HG02938 (cell line): Measurements from ENCODE around the gene HDAC8.
"Not testable (repeated sequence)": the region's sequence is repeated elsewhere in the genome, so short reads cannot be mapped to it uniquely, and the experiment has no call there.

Source experiments
- ATAC-seq: cut with Tn5 transposase; IDR thresholded peaks from one replicate; pipeline ENCODE4 v1.9.1; 2021; ENCODE audit warnings: mild to moderate bottlenecking, moderate library complexity; ENCODE audit not compliant: unreplicated experiment

HDAC8 gene

DNA sequence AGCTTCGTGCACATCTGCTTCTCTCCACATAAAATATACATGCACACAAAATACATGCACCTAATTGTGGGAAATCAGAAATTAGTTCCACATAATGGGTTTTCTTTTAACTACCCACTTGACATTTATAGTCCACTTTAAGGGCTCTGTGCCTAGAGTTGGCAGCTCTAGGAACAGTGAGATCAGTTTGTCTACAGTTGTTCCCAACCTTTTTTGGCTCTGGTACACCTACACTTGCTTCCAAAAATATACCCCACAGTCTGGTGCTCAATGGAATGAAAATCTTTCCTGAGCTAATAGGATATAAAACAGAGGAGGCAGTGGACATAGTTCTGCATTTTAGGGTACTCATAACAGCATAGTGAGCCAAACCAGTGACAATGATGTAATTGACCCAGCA, 36.1 kb downstream of the HDAC8 start:
- no peak for ATAC-seq

DNA sequence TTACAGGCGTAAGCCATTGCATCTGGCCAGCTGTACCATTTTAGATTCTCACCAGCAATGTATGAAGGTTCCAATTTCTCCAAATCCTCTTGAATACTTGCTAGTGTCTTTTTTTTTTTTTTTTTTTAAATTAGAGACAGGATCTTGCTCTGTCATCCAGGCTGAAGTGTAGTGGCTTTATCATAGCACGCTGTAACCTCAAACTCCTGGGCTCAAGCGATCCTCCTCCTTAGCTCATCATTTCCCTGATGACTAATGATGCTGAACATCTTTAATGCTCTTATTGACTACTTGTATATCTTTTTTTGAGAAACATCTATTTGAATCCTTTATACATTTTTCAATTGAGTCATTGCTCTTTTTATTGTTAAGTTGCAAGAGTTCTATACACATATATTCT, 40.3 kb downstream of the HDAC8 start:
- ATAC-seq = no peak

DNA sequence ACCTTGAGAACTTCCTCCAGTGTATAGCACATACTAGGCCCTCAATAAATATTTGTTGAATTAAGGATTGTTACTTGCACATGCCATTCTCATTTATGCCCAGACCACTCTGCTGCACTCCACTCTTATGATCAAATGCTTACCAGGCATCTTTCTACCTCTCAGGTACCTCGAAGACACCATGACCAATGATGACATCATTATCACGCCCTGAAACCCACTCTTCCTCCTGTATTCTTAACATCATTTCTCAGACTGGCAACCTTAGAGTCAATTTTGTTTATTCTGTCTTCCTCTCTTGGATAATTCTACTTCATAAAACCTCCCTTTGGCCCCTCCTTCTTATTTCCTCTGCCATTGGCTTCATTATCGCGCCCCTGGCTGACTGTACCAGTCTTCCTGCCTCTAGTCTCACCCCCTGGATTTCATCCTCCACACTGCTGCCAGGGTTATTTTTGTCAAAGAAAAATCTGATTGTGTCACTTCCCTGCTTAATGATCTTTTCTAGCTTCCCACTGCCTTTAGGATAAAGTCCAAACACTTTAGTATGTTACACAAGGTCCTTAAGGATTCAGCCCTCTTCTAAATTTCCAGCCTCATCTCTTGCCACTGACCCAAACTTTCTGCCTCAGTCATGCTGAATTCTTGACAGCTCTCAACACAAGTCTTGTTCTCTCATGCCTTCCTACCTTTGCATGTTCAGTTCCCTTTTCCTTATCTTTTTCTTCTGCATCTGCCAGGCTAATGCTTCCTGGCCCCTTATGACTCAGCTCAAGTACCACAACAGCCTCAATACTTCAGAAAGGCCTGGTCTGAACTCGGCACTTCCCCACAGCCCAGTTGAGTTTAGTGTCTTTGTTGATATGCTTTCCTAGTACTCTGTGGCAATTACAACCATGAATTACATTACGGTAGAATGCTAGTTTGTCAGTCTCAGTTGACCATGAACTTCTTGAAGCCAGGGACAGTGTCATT, 45.8 kb downstream of the HDAC8 start:
- no peak for ATAC-seq

DNA sequence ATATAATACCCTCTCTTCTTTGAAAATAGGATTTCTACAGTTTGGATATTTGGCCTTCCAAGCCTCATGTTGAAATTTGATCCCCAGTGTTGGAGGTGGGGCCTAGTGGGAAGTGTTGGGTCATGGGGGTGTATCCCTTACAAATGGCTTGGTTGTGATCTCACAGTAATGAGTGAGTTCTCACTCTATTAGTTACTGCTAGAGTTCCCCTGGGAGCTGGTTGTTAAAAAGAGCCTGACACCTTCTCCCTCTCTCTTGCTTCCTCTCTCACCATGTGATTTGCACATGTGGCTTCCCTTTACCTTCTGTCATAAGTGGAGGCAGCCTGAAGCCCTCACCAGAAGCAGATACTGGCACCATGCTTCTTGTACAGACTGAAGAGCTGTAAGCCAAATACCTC, 73.9 kb downstream of the HDAC8 start:
- no peak for ATAC-seq

DNA sequence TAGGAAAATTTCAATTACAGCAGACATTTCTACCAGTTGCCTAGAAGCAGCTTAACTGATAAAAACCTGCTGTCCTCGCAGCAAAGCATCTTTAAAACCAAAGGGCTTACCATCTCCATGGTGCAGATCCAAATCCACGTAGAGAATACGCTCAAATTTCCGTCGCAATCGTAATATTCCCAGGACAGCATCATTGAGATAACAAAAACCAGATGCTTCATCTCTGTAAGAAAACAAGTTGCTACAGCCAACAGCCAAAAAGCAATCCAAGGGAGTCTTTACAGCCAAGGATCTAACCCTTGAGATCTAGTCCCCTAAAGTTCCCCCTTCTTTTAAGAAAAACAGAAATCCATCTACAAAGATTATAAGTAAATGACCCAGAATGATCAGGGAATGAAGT, 77.6 kb downstream of the HDAC8 start:
- no peak for ATAC-seq

DNA sequence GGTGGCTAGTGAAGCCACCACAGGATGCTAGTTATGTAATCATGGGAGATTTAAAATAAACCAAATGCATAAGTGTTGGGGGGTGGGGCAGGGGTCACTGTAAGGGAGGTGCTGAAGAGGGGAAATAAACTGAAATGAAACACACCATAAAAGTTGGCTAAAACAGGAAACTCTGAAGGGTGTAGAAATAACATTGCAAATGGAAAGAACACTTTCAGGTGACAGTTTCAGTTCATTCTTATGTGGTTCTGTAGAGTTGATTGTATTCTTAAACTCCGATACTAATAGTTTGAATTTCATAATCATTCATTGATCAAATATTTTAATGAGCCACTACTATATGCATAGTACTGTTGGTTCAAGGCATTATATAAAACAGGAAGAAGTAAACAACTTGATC, 80.1 kb downstream of the HDAC8 start:
- peak; percentile 85 for ATAC-seq

DNA sequence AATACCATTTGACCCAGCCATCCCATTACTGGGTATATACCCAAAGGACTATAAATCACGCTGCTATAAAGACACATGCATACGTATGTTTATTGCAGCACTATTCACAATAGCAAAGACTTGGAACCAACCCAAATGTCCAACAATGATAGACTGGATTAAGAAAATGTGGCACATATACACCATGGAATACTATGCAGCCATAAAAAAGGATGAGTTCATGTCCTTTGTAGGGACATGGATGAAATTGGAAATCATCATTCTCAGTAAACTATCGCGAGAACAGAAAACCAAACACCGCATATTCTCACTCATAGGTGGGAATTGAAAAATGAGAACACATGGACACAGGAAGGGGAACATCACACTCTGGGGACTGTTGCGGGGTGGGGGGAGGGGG, 82.4 kb downstream of the HDAC8 start:
- not testable (repeated sequence) for ATAC-seq

DNA sequence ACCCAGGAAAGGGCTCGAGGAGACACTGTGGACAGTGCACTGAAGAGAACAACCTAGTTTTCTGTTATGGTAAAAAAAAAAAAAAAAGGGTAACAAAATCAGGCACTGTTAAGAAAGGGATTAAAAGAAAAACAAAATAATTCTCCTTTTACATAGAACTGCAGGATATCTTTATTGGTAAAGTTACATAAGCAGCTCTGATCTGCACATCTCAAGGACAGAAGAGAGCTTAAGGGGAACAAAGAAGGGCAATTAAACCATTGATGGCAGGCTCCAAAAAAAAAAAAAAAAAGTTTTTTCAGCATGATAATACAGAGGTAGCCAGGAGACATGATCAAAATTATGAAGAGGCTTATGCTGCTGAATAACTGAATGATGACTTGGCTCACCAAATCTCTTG, 85.0 kb downstream of the HDAC8 start:
- no peak for ATAC-seq

DNA sequence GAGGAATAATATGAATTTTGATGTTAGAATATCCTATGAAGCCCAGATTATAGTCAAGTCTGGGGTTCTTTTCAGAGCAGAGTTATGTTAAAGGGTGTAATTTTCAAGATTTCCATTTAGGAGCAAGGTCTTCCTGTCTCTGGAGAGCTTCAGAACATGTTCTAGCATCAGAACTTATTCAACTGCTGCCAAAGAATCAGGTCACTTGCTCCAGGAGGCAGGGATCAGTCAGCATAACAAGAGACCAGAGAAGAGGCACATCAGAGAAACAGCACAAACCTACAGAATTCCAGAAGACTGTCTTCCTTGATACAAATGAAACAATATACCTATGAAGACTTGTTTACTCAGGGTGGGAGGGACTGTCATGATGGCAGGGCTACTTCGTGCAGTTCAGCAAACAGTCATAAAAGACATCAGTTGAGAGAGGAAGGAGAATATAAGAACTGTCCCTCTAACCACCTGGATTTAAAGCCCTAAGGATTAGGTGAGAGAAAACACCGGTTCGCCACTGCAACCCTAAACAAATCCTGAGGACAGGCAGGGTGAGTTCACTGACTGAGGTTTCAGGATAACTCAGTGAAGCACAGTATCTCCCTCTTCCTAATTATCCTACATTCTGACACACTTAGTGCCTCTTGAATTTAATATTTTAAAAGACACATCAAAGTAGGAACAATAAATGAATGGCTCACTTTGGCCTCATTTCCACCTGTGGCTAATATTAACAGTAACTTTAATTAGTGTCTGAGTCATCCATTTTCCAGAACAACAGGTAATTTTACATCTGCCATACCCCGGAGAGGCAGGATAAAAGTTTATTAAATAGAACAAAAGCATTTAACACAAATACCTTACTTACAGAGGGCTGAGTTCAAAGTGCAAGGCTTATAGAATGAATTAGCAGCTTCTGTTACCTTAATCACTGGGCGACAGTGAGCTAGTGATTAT, 93.0 kb downstream of the HDAC8 start:
- ATAC-seq = no peak

DNA sequence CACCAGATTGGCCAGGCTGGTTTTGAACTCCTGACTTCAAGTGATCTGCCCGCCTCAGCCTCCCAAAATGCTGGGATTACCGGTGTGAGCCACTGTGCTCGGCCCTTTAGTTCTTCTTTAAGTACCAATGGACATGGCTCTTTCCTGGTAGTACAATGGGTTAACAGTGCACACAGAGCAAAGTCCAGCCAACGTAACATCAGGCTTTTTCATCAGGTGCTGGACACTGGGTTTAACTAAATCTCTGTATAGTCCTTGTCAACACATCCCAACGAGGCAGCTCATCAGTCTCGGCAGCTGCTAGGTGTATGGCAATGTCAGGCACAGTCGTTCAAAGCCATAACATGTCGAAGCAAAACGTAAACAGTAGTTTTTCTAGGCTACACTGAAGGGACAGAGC, 93.8 kb downstream of the HDAC8 start:
- no peak for ATAC-seq

DNA sequence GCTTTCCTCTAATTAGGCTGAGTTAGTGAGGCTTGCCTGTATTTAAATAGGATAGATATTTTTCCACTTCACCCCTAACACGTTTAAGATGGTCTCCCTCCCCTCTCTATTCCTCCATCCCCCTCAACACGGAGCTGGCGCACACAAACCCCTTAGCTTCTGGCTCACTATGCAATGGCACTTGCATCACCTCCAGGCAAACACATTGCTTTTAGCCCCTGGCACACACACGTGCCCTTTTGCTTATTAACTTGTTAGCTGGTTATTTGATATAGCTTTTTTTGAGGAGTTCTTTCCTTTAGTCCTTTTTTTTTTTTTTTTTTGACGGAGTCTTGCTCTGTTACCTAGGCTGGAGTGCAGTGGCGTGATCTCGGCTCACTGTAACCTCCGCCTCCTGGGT, 94.3 kb downstream of the HDAC8 start:
- ATAC-seq = no peak

DNA sequence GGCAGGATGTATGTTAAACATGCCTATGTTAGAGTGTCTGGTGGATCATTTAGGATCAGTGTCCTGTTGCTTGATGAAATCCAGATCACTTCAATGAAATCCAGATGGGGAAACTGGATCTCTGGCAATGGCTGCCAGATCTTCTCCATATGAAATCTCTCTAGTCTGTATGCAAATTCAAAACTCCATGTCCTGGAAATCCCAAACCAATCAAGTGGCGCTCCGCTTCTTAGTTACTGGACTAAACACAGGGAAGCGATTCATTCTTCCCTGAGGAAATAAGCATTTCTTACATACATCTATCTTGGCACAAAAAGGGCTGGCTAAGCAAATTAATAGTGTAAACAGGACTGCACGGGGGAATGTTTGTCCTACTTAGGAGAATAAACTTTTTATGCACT, 94.9 kb downstream of the HDAC8 start:
- ATAC-seq = no peak

DNA sequence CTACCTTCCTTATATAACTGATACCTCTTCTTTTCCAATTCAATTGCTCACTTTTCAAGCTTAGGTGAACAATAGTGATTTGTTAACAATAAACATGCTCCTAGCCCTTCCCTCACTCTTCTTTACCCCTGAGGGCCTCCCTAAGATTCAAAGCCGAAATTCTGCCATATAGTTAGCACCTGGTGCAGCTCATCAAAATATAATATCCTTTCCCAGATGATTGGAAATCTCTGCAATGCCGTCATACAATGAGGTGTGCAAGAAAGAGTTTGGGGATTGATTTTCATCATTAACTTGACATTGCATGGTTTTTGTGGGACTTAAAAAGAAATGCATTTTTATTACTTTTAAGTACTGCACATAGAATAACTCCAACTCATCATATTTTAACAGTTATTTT, 95.3 kb downstream of the HDAC8 start:
- no peak for ATAC-seq

DNA sequence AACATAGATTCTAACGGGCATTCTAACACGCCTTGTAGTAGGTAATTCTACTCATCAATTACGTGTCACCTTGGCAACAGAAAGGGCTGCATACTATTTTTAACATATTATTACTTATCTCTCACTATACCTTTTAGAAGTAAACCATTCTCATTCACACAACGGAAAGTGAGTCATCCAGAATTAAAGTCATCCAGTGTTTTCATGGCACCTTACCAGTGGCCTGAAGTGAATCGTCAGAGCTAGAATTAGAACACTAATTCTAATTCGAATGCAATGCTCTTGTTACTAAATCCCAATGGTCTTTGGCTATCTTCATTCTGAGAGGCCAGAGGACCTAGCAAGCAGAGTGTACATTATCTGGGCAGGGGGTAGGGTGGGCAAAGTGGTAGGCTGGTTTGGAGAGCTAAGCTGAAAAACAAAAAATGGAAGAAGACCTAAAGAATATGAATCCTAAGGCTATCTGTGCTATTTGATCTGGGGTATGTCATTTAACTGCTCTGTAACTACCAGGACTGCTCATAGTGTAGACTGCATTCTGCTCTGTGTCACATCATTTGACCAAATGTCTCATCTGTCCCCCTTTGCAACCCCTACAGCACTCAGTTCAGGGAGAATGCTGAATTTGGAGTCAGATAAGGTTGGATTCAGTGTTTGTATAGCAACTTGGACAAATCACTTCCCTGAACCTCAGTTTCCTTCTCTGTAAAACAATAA, 96.5 kb downstream of the HDAC8 start:
- no peak for ATAC-seq

DNA sequence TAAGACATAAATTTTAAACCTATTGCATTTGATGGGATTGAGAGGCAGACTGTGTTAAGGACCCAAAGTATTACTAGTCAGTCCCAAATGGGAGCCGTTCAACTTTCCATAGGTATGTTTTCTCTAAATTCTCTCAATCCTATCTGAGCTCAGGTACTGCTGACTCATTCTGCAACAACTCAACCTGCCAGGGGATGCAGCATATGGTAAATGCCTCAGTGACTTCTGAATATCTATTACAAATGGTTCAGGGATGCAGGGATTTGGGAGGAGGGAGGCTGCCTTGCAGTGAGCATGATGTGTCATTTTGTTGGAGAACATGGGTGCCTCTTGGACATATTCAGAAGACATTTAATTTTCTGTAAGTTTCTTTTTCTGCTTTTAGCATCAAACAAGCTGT, 97.3 kb downstream of the HDAC8 start:
- ATAC-seq = no peak

DNA sequence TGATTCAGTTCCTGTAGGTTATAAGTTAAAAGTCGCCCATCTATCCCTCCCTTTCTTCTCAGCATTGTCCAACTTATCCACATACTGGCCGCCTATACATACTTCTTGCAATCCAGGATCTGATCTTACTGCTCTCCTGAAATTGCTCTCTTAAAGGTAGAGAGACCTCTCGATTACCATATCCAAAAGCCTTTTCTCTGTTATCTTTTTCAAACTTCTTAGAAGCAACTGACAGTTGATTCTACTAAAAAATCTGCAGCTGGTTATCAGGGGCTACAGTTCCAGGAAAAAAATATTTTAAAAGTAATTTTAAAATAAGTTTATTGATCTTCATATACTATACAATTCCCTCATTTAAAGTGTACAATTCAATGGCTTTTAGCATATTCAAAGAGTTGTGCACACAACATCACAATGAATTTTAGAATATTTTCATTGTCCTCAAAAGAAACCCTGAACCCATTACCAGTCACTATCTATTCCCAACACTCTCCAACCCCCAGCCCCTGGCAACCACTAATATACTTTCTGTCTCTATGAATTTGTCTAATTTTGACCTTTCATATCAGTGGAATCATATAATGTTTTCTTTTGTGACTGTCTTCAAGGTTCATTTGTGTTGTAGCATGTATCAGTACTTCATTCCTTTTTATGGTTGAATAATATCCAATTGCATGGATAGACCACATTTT, 102.0 kb downstream of the HDAC8 start:
- no peak for ATAC-seq

DNA sequence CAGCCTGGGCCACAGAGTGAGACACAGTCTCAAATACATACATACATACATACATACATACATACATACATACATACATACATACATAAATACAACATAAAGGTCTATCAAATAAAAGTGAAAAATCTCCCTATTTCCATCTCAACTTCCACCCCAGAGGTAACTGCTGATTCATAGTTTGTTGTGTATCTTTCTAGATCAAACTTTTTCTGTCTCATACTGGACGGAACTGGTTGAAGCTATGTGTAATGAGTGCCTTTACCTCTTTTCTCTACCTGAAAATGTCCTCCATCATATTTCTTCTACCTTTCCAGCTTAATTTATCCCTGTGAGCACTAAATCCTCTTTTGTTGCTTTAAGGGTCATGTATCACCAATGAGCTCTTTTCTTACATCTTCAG, 102.5 kb downstream of the HDAC8 start:
- no peak for ATAC-seq

DNA sequence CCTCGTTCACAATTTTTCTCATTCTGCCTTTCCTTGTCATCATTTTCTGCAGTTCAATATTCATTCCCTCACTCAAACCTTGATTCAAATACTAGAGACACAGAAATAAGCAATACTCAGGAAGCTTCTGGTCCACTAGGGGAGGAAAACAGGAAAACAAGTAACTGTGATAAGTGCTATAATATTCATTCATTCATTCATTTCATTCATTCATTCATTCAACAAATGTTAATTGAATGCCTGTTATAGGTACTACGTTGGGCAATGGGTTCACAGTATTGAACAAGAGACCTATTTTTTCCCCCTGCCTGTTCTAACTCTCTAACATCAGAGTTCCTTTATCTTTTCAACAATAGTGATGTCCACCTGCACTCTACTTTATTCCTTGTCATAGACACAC, 104.0 kb downstream of the HDAC8 start:
- ATAC-seq = no peak

DNA sequence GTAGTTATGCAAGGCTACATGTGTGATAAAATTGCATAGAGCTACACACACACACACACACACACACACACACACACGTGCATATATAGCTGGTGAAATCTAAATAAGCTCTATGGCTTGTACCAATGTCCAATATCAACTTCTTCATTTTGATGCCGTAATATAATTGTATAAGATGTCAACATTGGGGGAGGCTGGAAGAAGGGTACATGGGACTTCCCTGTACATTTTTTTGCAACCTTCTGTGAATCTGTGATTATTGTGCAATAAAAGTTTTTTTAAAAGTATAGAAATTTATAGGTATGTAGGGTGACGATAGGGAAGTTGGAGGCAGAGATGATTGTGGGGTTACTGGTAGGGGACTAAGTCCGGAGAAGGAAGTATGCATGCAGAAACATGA, 105.5 kb downstream of the HDAC8 start:
- no peak for ATAC-seq

DNA sequence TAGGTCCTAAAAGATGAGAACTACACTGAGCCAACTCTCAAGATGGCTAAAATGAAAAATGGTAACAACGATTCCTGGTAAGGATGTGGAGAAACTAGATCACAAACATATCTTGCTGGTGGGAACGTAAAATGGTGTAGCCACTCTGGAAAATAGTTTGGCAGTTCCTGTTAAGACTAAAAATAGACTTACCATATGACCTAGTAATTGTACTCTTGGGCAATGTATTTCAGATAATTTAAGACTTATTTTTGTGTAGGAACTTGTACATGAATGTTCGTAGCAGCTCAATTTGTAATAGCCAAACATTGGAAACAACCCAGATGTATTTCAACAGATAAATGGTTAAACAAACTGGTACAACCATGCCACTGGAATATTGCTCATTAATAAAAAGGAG, 106.2 kb downstream of the HDAC8 start:
- ATAC-seq = no peak

DNA sequence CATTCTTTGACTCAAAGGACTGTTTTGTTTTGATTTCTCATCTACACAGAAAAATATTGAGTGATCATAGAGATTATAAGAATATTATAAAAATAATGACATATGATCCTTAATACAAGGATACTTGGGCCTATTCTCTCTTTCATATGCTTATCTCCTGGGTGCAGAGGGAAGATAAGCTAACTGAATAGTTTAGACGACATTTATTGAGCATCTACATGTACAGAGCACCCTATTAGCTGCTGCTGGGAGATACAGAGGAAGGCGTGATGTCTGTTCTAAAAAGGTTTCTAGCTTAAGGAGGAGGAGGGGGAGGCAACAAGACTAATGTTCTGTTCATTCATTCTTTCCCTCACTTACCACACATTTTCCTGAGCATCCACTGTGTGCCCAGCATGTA, 106.8 kb downstream of the HDAC8 start:
- ATAC-seq = no peak
